Activated CD4-positive, alpha-beta T cell treated with anti-CD3 and anti-CD28 coated beads, Interleukin-2, Interleukin-4, amounts not matched to agents 100 ng/mL and 50 ng/mL, durations not matched to agents 16 hours and 8 hours (primary cell): ENCODE data around the gene PPFIA2.
A peak's percentile ranks its signal among the peaks of the same experiment; 100 is the strongest.

ENCODE experiments used
- DNase-seq: peaks from one replicate; pipeline ENCODE4 v3.0.0-alpha.2; 2020; ENCODE audit warnings: low spot score

The PPFIA2 gene

GRCh38 chr12:81347404-81347803, 411.7 kb downstream of the PPFIA2 start:
- DNase-seq, result no peak

GRCh38 chr12:81340910-81341309, 418.2 kb downstream of the PPFIA2 start:
- no peak for DNase-seq

- no peak for DNase-seq
These were observed 420.1 kb downstream of the PPFIA2 start for GRCh38 chr12:81339071-81339470.

- no peak for DNase-seq
These were observed 421.3 kb downstream of the PPFIA2 start for GRCh38 chr12:81337886-81338285.

- no peak for DNase-seq
These were observed 425.3 kb downstream of the PPFIA2 start for GRCh38 chr12:81333812-81334211.

- DNase-seq, result no peak
These were observed 427.1 kb downstream of the PPFIA2 start for GRCh38 chr12:81332054-81332453.

GRCh38 chr12:81330480-81330879, 428.7 kb downstream of the PPFIA2 start:
- DNase-seq, result no peak

- DNase-seq, result peak; percentile 6
These were observed 430.1 kb downstream of the PPFIA2 start for GRCh38 chr12:81329085-81329484.

GRCh38 chr12:81327425-81327824, 431.7 kb downstream of the PPFIA2 start:
- no peak for DNase-seq

- DNase-seq, result no peak
These were observed 434.1 kb downstream of the PPFIA2 start for GRCh38 chr12:81325086-81325485.

GRCh38 chr12:81314903-81315531, 444.1 kb downstream of the PPFIA2 start:
- DNase-seq, result no peak

GRCh38 chr12:81303935-81304334, 455.2 kb downstream of the PPFIA2 start:
- DNase-seq, result no peak

GRCh38 chr12:81300454-81300853, 458.7 kb downstream of the PPFIA2 start:
- no peak for DNase-seq

- no peak for DNase-seq
These were observed 461.5 kb downstream of the PPFIA2 start for GRCh38 chr12:81297601-81298000.

GRCh38 chr12:81296556-81297305, 462.4 kb downstream of the PPFIA2 start:
- no peak for DNase-seq

- DNase-seq, result no peak
These were observed 463.9 kb downstream of the PPFIA2 start for GRCh38 chr12:81295251-81295650.

- DNase-seq, result no peak
These were observed 464.6 kb downstream of the PPFIA2 start for GRCh38 chr12:81294325-81295190.

GRCh38 chr12:81288651-81289050, 470.5 kb downstream of the PPFIA2 start:
- no peak for DNase-seq

GRCh38 chr12:81284137-81284536, 475.0 kb downstream of the PPFIA2 start:
- DNase-seq, result no peak

- DNase-seq, result no peak
These were observed 484.3 kb downstream of the PPFIA2 start for GRCh38 chr12:81274637-81275529.

- no peak for DNase-seq
These were observed 488.8 kb downstream of the PPFIA2 start for GRCh38 chr12:81270385-81270784.

GRCh38 chr12:81263072-81263471, 496.1 kb downstream of the PPFIA2 start:
- no peak for DNase-seq
